ENCODE data around the gene SYT8.

DNA sequence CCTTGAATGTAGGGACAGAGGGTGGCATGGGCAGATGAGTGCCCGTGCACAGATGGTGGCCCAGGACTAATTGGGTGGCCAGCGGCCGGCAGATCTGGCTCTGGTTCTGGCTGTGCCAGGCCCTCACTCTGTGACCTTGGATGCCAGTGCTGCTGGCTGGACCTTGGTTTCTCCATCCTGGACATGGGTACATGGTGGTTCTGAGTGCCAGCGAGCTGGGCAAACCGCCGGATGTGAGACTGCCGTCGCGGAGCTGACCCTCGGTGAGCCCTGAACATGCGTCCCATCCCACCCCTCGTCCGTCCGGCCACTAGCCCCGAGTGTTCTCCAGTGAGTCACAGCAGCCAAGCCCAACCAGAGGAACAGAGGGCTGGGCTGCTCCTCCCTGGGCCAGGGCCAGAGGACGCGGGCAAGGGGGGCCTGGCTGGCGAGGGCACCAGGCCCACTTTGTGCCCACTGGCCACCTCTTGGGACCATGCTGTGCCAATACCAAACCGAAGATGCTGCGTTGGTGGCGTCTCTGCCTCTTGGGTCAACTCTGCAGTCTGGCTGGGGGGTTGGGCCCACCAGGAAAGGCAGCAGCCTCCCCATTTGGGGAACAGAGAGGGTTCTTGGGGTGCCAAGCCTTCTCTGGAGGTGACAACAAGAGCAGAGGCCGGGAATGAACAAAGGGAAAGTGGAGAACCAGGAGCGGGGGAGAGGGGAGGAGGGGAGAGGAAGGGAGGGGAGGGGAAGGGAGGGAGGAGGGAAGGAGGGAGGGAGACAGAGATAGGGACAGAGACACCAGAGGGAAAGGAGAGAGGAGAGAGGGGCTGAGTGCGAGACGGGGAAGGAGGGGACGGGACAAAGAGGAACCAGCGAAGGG is 28.8 kb downstream of the SYT8 start:
- TF ChIP-seq ZNF169 (tag by site-specific recombination; IDR thresholded peaks at IDR 0.05) (no peak), ZNF19 (tag by site-specific recombination; IDR thresholded peaks at IDR 0.05; ENCODE audit: low read depth) (no peak)
- TF ChIP-seq, protein P1, sequence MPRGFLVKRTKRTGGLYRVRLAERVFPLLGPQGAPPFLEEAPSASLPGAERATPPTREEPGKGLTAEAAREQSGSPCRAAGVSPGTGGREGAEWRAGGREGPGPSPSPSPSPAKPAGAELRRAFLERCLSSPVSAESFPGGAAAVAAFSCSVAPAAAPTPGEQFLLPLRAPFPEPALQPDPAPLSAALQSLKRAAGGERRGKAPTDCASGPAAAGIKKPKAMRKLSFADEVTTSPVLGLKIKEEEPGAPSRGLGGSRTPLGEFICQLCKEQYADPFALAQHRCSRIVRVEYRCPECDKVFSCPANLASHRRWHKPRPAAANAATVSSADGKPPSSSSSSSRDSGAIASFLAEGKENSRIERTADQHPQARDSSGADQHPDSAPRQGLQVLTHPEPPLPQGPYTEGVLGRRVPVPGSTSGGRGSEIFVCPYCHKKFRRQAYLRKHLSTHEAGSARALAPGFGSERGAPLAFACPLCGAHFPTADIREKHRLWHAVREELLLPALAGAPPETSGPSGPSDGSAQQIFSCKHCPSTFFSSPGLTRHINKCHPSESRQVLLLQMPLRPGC (tag by site-specific recombination; IDR thresholded peaks at IDR 0.05) = no peak

All from HEK293 (cell line).